Retinal pigment epithelial cell (primary cell): ENCODE data around the gene USP6.
A peak's percentile ranks its signal among the peaks of the same experiment; 100 is the strongest.

ENCODE experiments used
- DNase-seq: peaks from one replicate; pipeline ENCODE4 v3.0.0-alpha.2; 2010; ENCODE audit warnings: low read depth
- H3K4me3 ChIP-seq: 2 replicates; pipeline ENCODE4 v1.5.1; 2011; ENCODE audit warnings: mild to moderate bottlenecking, low read length, control low read depth, moderate library complexity
- TF ChIP-seq, protein P1 (sequence below): conservative IDR thresholded peaks from 2 replicates; pipeline ENCODE4 v1.5.1; 2011; ENCODE audit warnings: low read depth, low read length, control low read depth, inconsistent platforms

The USP6 gene

DNA sequence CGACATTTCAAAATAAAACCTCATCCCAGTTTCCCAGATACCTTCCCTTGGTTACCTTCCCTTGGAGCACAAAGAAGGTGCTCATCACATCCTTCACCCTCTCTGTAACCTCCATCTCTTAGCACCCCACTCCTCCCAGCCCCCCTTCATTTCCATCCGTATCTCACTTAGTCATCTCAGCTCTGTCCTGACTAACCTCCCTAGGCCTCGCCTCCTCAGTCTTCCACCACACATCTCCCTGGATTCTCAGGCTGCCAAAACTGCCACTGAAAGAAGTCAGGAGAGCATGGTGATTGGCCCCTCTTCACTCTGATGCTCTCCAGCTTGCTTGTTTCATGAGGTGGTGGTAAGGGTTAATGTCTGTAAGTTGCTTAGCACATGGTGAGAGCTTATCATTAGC is 35.2 kb upstream of the USP6 start:
- no peak for DNase-seq
- no peak overlapping the region for H3K4me3 ChIP-seq
- TF ChIP-seq, protein P1, sequence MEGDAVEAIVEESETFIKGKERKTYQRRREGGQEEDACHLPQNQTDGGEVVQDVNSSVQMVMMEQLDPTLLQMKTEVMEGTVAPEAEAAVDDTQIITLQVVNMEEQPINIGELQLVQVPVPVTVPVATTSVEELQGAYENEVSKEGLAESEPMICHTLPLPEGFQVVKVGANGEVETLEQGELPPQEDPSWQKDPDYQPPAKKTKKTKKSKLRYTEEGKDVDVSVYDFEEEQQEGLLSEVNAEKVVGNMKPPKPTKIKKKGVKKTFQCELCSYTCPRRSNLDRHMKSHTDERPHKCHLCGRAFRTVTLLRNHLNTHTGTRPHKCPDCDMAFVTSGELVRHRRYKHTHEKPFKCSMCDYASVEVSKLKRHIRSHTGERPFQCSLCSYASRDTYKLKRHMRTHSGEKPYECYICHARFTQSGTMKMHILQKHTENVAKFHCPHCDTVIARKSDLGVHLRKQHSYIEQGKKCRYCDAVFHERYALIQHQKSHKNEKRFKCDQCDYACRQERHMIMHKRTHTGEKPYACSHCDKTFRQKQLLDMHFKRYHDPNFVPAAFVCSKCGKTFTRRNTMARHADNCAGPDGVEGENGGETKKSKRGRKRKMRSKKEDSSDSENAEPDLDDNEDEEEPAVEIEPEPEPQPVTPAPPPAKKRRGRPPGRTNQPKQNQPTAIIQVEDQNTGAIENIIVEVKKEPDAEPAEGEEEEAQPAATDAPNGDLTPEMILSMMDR: no peak

DNA sequence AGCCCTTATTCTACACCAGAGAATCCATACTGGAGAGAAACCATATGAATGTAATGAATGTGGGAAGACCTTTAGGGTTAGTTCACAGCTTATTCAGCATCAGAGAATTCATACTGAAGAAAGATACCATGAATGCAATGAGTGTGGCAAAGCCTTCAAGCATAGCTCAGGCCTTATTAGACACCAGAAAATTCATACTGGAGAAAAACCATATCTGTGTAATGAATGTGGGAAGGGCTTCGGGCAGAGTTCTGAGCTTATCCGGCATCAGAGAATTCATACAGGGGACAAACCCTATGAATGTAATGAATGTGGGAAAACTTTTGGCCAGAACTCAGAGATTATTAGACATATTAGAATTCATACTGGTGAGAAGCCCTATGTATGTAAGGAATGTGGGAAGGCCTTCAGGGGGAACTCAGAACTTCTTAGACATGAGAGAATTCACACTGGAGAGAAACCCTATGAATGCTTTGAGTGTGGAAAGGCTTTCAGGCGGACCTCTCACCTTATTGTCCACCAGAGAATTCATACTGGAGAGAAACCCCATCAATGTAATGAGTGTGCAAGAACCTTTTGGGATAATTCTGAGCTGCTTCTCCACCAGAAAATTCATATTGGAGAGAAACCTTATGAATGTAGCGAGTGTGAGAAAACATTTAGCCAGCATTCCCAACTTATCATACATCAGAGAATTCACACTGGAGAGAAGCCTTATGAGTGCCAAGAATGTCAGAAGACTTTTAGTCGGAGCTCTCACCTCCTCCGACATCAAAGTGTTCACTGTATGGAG is 23.4 kb upstream of the USP6 start:
- TF ChIP-seq, protein P1: no peak
- H3K4me3 ChIP-seq: no peak overlapping the region
- DNase-seq: no peak

DNA sequence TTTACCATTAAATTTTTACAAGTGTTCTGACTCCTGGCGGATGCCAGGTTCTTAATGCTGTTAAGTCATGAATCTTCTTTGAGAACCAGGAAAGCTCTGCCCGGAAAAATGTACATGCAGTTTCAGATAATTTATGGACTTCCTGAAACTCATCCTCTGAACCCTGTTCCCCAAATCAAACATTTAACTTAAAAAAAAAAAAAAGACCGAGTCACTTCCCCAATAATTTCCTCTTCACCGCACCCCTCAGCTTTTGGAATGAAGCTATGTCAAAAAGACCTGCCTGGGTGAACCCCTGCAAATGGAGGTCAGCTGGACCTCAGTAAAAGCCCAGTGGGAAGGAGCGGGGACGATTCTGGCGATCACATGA is 19.1 kb upstream of the USP6 start:
- TF ChIP-seq, protein P1: no peak
- no peak overlapping the region for H3K4me3 ChIP-seq
- no peak for DNase-seq

DNA sequence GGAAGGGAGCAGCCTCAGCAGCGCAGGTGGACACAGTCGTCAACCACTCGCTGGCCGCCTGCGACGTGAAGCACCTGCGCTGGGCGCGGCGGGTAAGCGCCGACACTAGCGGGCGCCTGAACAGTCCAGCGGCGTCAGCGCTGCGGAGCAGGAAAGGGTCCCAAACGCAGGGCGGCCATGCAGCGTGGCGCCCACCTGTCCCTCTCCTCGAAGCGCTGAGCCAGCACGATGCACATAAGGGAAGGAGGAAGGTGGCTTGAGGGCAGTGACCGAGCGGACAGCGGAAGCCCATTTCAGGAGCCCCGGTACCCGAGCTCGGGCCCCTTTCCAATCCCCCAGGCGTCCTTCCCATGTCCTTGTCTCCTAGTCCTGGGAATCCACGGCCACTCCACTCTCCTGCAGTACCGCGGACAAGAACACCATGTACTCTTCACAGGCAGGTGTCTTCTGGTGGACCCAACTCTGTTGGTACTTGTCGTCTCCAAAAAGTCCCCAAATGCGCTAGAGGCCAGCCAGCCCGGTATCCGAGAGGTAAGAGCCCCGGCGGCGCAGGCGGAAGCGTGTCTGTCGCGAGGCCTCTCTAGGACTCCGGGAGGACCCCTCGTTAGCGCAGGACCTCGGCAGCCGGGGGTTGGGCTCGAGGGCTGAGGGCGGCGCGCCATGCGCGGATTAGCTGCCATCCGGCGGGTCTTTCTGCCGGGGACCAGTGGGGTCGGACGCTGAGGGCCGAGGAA is 18.6 kb upstream of the USP6 start:
- no peak for DNase-seq
- TF ChIP-seq, protein P1: no peak
- no peak overlapping the region for H3K4me3 ChIP-seq

DNA sequence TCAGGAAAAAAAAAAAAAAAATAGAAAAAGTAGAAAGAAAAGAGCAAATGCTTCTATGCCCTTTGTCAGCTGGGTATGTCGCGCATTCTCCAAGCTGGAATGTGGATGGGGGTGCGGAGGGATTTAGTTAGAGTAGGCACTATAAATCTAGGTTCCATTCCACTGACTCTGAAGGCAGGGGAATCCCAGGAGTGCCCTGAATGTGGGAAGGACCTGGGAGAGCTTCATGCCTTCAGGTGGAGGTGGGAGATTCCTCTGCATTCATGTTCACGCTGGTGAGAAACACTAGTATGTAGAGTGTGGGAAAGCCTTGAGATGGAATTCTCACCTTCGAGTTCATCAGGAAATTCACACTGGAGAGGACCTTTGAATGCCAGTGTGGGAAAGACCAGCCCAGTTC is 16.6 kb upstream of the USP6 start:
- H3K4me3 ChIP-seq: no peak overlapping the region
- TF ChIP-seq, protein P1: no peak
- DNase-seq: no peak

DNA sequence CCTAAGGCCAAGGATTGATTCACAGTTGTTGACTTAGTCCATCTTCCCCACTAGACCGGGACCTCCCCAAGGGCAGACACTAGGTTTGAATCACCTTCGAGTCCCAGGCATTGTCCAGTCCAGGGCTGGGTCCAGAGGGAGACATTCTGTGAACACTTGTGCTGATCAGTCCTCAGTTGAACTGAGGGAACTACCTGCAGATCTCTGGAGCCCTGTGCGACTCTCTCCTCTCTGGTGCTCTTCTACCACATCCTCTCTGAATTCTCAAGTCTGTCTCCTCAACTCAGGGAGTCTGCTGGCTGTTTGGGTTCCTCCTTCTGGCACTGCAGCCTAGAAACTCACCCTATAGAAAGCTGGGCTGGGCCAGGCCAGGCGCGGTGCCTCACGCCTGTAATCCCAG is 15.0 kb upstream of the USP6 start:
- no peak overlapping the region for H3K4me3 ChIP-seq
- DNase-seq: no peak
- TF ChIP-seq, protein P1: no peak

DNA sequence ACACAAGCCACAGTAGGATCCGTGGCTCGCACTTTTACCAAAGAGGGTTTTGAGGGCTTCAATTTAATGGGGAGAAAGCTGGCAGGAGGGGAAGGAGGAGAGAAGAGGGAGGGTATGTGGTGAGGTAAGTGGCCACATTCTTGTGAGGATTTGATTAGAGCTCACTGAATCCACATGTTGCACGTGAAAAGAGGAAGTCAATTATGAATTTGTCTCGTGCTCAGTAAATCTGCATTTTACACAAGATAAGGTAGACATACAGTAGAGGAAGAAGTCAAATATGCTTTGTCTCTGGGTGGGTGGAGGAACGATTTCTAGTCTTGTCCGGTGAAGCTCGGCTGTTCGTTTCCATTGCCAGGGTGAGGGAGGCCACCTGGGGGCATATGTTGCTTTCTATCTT is 5.0 kb upstream of the USP6 start:
- TF ChIP-seq, protein P1: no peak
- DNase-seq: no peak
- H3K4me3 ChIP-seq: peak overlapping the region; percentile 66
